K562 (cell line): ENCODE data around the gene OBSCN. TPM values are rescaled to one million over a fixed set of nuclear protein-coding genes. Genes with fewer than 3 reads are reported as not detected.
A peak's percentile ranks its signal among the peaks of the same experiment; 100 is the strongest.

Source experiments
- ETV5 ChIP-seq: sonication (generic); formaldehyde crosslinking; IDR thresholded peaks from 2 replicates; pipeline ENCODE4 v1.4.0; 2020; ENCODE audit warnings: low read depth, mild to moderate bottlenecking, missing genetic modification reagents
- GTF2E2 ChIP-seq: fragments of 200-800 bp; sonication (Bioruptor generic); IDR thresholded peaks from 2 replicates; pipeline ENCODE4 v1.6.1; 2016; ENCODE audit warnings: missing genetic modification characterization, missing compliant biosample characterization
- HDGF ChIP-seq: fragments of 450-650 bp; IDR thresholded peaks from 2 replicates; pipeline ENCODE4 v1.6.1; 2016
- HSF4 ChIP-seq: fragments of 250-450 bp; sonication (Bioruptor Pico); IDR thresholded peaks from 2 replicates; pipeline ENCODE4 v2.1.2; 2022; ENCODE audit warnings: mild to moderate bottlenecking, moderate library complexity, borderline replicate concordance
- KDM4B ChIP-seq, 2 experiments: fragments of 450-650 bp in 1 of 2; sonication (generic) in 1 of 2; IDR thresholded peaks; 2 replicates each; pipeline ENCODE4 v1.6.1; 2016 to 2017; ENCODE audit warnings: borderline replicate concordance in 2 of 2, antibody characterized with exemption in 1 of 2, low read depth in 1 of 2, mild to moderate bottlenecking in 1 of 2
- OTX1 ChIP-seq: fragments of 450-650 bp; formaldehyde crosslinking; IDR thresholded peaks from 2 replicates; pipeline ENCODE4 v1.4.0; 2022; ENCODE audit warnings: mild to moderate bottlenecking
- PRDM10 ChIP-seq: fragments of 450-650 bp; IDR thresholded peaks from 2 replicates; pipeline ENCODE4 v1.6.1; 2018; ENCODE audit not compliant: partially characterized antibody
- RBM22 ChIP-seq: fragments of 200-400 bp; formaldehyde crosslinking; IDR thresholded peaks from 2 replicates; pipeline ENCODE4 v1.6.1; 2018; ENCODE audit warnings: low read length, low read depth; ENCODE audit not compliant: poor library complexity, severe bottlenecking
- TARDBP ChIP-seq: fragments of 450-650 bp; IDR thresholded peaks from 2 replicates; pipeline ENCODE4 v1.6.1; 2016
- ZBTB40 ChIP-seq, 2 experiments: fragments of 450-650 bp in 1 of 2; sonication (generic) in 1 of 2; formaldehyde crosslinking in 1 of 2; IDR thresholded peaks; 2 replicates each; pipeline versions ENCODE4 v1.7.1 to v1.9.0; 2016 to 2022; ENCODE audit warnings: inconsistent platforms in 1 of 2, mild to moderate bottlenecking in 1 of 2, missing genetic modification reagents in 1 of 2
- ZNF695 ChIP-seq: fragments of 450-650 bp; formaldehyde crosslinking; IDR thresholded peaks from 2 replicates; pipeline ENCODE4 v1.4.0; 2020; ENCODE audit warnings: mild to moderate bottlenecking, moderate library complexity
- polyA plus RNA-seq, 8 experiments: library from polyadenylated mRNA; depleted of rRNA in 4 of 8; stranded (reverse) in 5 of 8; unstranded in 3 of 8; fragments of >200 nt; fragmentation: Nextera tagmentation in 2 of 8; fragmentation: Illumina TruSeq in 1 of 8; extraction: Ambion mirVana in 2 of 8; extraction: Trizol in 1 of 8; gene quantifications; 2 replicates each; pipeline versions ENCODE4 v1.2.1 to v1.2.3, GENCODE V29; 2011 to 2014; ENCODE audit warnings: inconsistent platforms in 1 of 8, missing spikeins in 1 of 8
- total RNA-seq, 7 experiments: library from RNA; depleted of rRNA in 6 of 7; stranded (reverse); fragments of >200 nt in 6 of 7; fragmentation: Illumina TruSeq in 2 of 7; extraction: Trizol in 2 of 7; gene quantifications; 2 replicates each; pipeline versions ENCODE4 v1.2.1 to v1.2.3, GENCODE V29; 2011 to 2021; ENCODE audit warnings: low replicate concordance in 1 of 7
- TF ChIP-seq, protein P1 (sequence below): fragments of 250-450 bp; sonication (Bioruptor Pico); IDR thresholded peaks from 2 replicates; pipeline ENCODE4 v1.8.0; 2022; ENCODE audit warnings: moderate library complexity, mild to moderate bottlenecking, inconsistent platforms

Gene OBSCN
- total and polyA plus RNA-seq, 9 of the 15 experiments (the other 6 are each of a cell fraction or from before 2014, with no cell fraction given) = 0.18 to 19.7 (median 3.6) TPM

DNA sequence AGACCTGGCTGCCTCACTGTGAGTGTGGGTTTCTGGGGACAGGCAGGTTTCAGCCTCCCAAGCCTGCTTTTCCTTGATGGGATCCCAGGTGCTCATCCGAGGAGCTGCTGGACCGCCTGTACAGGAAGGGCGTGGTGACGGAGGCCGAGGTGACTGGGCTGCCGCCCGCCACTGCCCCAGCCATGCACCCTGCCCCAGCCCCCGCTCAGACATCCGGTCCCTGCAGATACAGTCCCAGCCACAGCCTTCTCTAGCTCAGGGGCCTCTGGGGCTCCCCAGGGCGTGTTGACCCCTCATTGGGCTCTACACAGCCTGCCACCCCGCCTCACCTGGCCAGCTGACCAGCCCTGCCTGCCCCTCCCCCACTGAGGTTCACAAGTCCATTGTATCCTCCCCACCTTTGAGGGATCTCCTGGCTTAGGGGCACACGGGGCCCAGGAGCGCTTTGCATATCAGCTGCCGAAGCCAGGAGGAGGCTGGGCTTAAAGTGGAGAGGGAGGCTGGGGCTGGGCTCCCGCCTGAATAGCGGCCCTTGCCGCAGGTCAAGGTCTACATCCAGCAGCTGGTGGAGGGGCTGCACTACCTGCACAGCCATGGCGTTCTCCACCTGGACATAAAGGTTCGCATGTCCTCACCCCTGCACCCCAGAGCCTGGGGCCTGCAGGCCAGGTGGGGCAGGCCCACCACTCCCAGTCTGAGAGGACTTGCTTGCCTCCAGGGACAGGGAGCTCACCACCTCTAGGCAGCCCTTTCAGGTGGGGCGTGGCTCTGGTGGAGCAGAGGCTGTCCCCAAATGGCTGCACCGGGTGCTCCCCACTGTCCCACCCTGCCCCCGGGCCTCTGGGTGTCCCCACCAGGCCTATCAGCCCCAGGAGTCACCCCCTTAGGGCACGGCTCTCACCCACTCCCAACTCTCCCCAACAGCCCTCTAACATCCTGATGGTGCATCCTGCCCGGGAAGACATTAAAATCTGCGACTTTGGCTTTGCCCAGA lies 160.3 kb downstream of the OBSCN start (continued):
- TF ChIP-seq ZBTB40 (IDR thresholded peaks at IDR 0.05) = no peak; the same call in 1 of the 2 replicates
- TF ChIP-seq ZBTB40 (CRISPR knock-in tag; IDR thresholded peaks at IDR 0.05) = no peak
- TF ChIP-seq HDGF = peak; percentile 90; the same call in 1 of the 2 replicates
- TF ChIP-seq ETV5 (CRISPR knock-in tag) = peak; percentile 100
- peak; percentile 40 for TF ChIP-seq PRDM10
- no peak for TF ChIP-seq HSF4 (CRISPR knock-in tag)
- TF ChIP-seq GTF2E2 (tag) = no peak
- TF ChIP-seq, protein P1, sequence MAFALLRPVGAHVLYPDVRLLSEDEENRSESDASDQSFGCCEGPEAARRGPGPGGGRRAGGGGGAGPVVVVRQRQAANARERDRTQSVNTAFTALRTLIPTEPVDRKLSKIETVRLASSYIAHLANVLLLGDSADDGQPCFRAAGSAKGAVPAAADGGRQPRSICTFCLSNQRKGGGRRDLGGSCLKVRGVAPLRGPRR (CRISPR knock-in tag) = no peak
- no peak for TF ChIP-seq RBM22
- TF ChIP-seq TARDBP = no peak
- TF ChIP-seq ZNF695 = no peak
- 0 out of 2 replicates have a peak, but pooled peaks have one; percentile 45 for TF ChIP-seq OTX1 (CRISPR knock-in tag)
- peak in 1 of 2 experiments; percentile 59; a peak in 1 of 4 replicates for TF ChIP-seq KDM4B (IDR thresholded peaks at IDR 0.05; ENCODE audit: borderline replicate concordance in 2 of 2, low read depth in 1 of 2)
